SU-DHL-6 (cell line): ENCODE data around the gene CCSER2.

Experiments
- EZH2phosphoT487 ChIP-seq: fragments of 200-600 bp; sonication (generic), shearing (Covaris generic); conservative IDR thresholded peaks from 2 replicates; pipeline ENCODE4 v1.6.1; 2018; ENCODE audit warnings: mild to moderate bottlenecking, antibody characterized with exemption, low read length, moderate library complexity, mixed read lengths
- TF ChIP-seq, protein P1 (sequence below): fragments of 200-600 bp; sonication (generic); IDR thresholded peaks from one replicate; pipeline ENCODE4 v1.5.1; 2017; ENCODE audit warnings: antibody characterized with exemption, mild to moderate bottlenecking, low read length, moderate library complexity; ENCODE audit not compliant: insufficient read depth, poor library complexity, severe bottlenecking

DNA sequence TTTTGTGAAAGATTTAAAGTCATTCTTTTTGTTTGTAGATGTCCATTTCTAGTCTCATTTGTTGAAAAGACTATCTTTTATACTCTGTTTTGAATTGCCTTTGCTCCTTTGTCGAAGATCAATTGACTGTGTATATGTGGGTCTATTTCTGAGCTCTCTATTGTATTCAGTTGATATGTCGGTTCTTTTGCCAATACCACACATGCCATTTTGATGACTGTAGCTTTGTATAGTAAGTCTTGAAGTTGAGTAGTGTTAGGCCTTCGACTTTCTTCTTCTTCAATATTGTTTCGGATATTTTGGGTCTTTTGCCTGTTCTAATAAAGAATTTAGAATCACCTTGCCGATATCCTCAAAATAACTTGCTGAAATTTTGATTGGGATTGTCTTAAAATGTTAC is 104.5 kb downstream of the CCSER2 start:
- TF ChIP-seq, protein P1, sequence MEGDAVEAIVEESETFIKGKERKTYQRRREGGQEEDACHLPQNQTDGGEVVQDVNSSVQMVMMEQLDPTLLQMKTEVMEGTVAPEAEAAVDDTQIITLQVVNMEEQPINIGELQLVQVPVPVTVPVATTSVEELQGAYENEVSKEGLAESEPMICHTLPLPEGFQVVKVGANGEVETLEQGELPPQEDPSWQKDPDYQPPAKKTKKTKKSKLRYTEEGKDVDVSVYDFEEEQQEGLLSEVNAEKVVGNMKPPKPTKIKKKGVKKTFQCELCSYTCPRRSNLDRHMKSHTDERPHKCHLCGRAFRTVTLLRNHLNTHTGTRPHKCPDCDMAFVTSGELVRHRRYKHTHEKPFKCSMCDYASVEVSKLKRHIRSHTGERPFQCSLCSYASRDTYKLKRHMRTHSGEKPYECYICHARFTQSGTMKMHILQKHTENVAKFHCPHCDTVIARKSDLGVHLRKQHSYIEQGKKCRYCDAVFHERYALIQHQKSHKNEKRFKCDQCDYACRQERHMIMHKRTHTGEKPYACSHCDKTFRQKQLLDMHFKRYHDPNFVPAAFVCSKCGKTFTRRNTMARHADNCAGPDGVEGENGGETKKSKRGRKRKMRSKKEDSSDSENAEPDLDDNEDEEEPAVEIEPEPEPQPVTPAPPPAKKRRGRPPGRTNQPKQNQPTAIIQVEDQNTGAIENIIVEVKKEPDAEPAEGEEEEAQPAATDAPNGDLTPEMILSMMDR = no peak
- no peak for TF ChIP-seq EZH2phosphoT487
